Germinal center (tissue), 1 donor: ENCODE data around the gene TMEM184C.
A peak's percentile ranks its signal among the peaks of the same experiment; 100 is the strongest.

Experiments
- DNase-seq: peaks from one replicate; pipeline ENCODE4 v3.0.0; 2012; ENCODE audit warnings: mixed read lengths, low spot score

The TMEM184C gene

GRCh38 chr4:147599769-147600168 is 17.4 kb upstream of the TMEM184C start:
- no peak for DNase-seq

- no peak for DNase-seq
Observed at GRCh38 chr4:147605499-147605898, 11.7 kb upstream of the TMEM184C start.

- no peak for DNase-seq
Observed at GRCh38 chr4:147607471-147607870, 9.7 kb upstream of the TMEM184C start.

- no peak for DNase-seq
Observed at GRCh38 chr4:147610686-147611085, 6.5 kb upstream of the TMEM184C start.

- no peak for DNase-seq
Observed at GRCh38 chr4:147616849-147617172, 386 bp upstream of the TMEM184C start.

GRCh38 chr4:147617841-147618691 is 869 bp downstream of the TMEM184C start:
- DNase-seq = peak; percentile 19

- no peak for DNase-seq
Observed at GRCh38 chr4:147620315-147620714, 3.1 kb downstream of the TMEM184C start.

GRCh38 chr4:147625733-147626132 is 8.5 kb downstream of the TMEM184C start:
- no peak for DNase-seq

- DNase-seq = no peak
Observed at GRCh38 chr4:147626903-147627302, 9.7 kb downstream of the TMEM184C start.

GRCh38 chr4:147628415-147628814 is 11.2 kb downstream of the TMEM184C start:
- no peak for DNase-seq

- DNase-seq = no peak
Observed at GRCh38 chr4:147629783-147630730, 12.9 kb downstream of the TMEM184C start.

- DNase-seq = no peak
Observed at GRCh38 chr4:147633113-147633512, 15.9 kb downstream of the TMEM184C start.

- DNase-seq = no peak
Observed at GRCh38 chr4:147633643-147634042, 16.4 kb downstream of the TMEM184C start.

- DNase-seq = no peak
Observed at GRCh38 chr4:147635348-147635747, 18.2 kb downstream of the TMEM184C start.

GRCh38 chr4:147638365-147638764 is 21.2 kb downstream of the TMEM184C start:
- no peak for DNase-seq

GRCh38 chr4:147638942-147639341 is 21.7 kb downstream of the TMEM184C start:
- DNase-seq = no peak

- no peak for DNase-seq
Observed at GRCh38 chr4:147639388-147639787, 22.2 kb downstream of the TMEM184C start.

GRCh38 chr4:147640331-147640730 is 23.1 kb downstream of the TMEM184C start:
- no peak for DNase-seq

GRCh38 chr4:147643616-147644015 is 26.4 kb downstream of the TMEM184C start:
- no peak for DNase-seq

- no peak for DNase-seq
Observed at GRCh38 chr4:147644471-147644870, 27.3 kb downstream of the TMEM184C start.

GRCh38 chr4:147645099-147645498 is 27.9 kb downstream of the TMEM184C start:
- DNase-seq = no peak

GRCh38 chr4:147648656-147649055 is 31.5 kb downstream of the TMEM184C start:
- DNase-seq = no peak

- no peak for DNase-seq
Observed at GRCh38 chr4:147651563-147651962, 34.4 kb downstream of the TMEM184C start.
